HEK293 (cell line): ENCODE data around the gene C5.

Experiments used
- CTCF ChIA-PET: fragments of 350-600 bp; formaldehyde crosslinking; extraction: SDS; loops from one replicate; lab custom pipeline; 2021; ENCODE audit warnings: antibody characterized with exemption; lab: Yijun Ruan, JAX
- POLR2A ChIA-PET: fragments of 300-600 bp; formaldehyde crosslinking; extraction: SDS; loops from one replicate; lab custom pipeline; 2020; ENCODE audit warnings: antibody characterized with exemption, inconsistent platforms; lab: Yijun Ruan, JAX
- H3K27ac ChIP-seq: fragments of 200-500 bp; sonication (Bioruptor generic); 2 replicates; pipeline ENCODE4 v1.5.1; 2014; ENCODE audit warnings: low read depth, low read length, control low read depth, inconsistent platforms; ENCODE audit errors: extremely low read depth
- H3K36me3 ChIP-seq, 2 experiments: fragments of 200-500 bp in 1 of 2; sonication (Bioruptor generic) in 1 of 2; 1 replicate in 1 of 2; 2 replicates in 1 of 2; pipeline ENCODE4 v1.5.1; 2014 to 2017; ENCODE audit warnings: inconsistent platforms in 2 of 2, low read length in 2 of 2; ENCODE audit not compliant: control insufficient read depth in 2 of 2, insufficient read depth in 1 of 2
- H3K4me1 ChIP-seq: fragments of 200-500 bp; sonication (Bioruptor generic); 2 replicates; pipeline ENCODE4 v1.5.1; 2014; ENCODE audit warnings: mild to moderate bottlenecking, low read length, inconsistent platforms; ENCODE audit not compliant: control insufficient read depth, insufficient read depth
- H3K4me3 ChIP-seq: 2 replicates; pipeline ENCODE4 v1.5.1; 2011; ENCODE audit warnings: low read depth, mild to moderate bottlenecking, control low read depth, low read length, moderate library complexity
- H3K9me3 ChIP-seq: fragments of 200-500 bp; sonication (Bioruptor generic); 2 replicates; pipeline ENCODE4 v1.5.1; 2014; ENCODE audit warnings: low read depth, low read length, inconsistent platforms; ENCODE audit not compliant: control insufficient read depth, insufficient read depth
- FEZF1 ChIP-seq: fragments of 450-650 bp; formaldehyde crosslinking; IDR thresholded peaks from 2 replicates; pipeline ENCODE4 v1.5.1; 2016; ENCODE audit warnings: missing biosample characterization, missing genetic modification characterization
- GLI2 ChIP-seq: fragments of 450-650 bp; formaldehyde crosslinking; IDR thresholded peaks from 2 replicates; pipeline ENCODE4; 2017; ENCODE audit warnings: missing biosample characterization, missing genetic modification characterization, low read depth, borderline replicate concordance
- GLIS1 ChIP-seq: fragments of 450-650 bp; formaldehyde crosslinking; IDR thresholded peaks from 2 replicates; pipeline ENCODE4 v1.5.1; 2016; ENCODE audit warnings: missing biosample characterization, missing genetic modification characterization
- HOXC10 ChIP-seq: sonication (generic); formaldehyde crosslinking; IDR thresholded peaks from 2 replicates; pipeline ENCODE4 v1.8.1; 2023; ENCODE audit warnings: mild to moderate bottlenecking, missing genetic modification reagents
- RBAK ChIP-seq: fragments of 450-650 bp; formaldehyde crosslinking; IDR thresholded peaks from 2 replicates; pipeline ENCODE4 v1.5.1; 2016; ENCODE audit warnings: missing biosample characterization, missing genetic modification characterization
- SCRT2 ChIP-seq: fragments of 450-650 bp; formaldehyde crosslinking; IDR thresholded peaks from 2 replicates; pipeline ENCODE4 v1.5.1; 2016; ENCODE audit warnings: missing biosample characterization, missing genetic modification characterization
- SP2 ChIP-seq: fragments of 450-650 bp; formaldehyde crosslinking; IDR thresholded peaks from 2 replicates; pipeline ENCODE4 v1.5.1; 2016; ENCODE audit warnings: missing biosample characterization, missing genetic modification characterization
- YY1 ChIP-seq: fragments of 450-650 bp; formaldehyde crosslinking; IDR thresholded peaks from 2 replicates; pipeline ENCODE4 v1.5.1; 2018; ENCODE audit warnings: missing biosample characterization, missing genetic modification characterization
- ZBTB21 ChIP-seq: fragments of 450-650 bp; formaldehyde crosslinking; IDR thresholded peaks from 2 replicates; pipeline ENCODE4 v1.5.1; 2017; ENCODE audit warnings: missing biosample characterization, missing genetic modification characterization
- ZBTB7A ChIP-seq: fragments of 450-650 bp; formaldehyde crosslinking; IDR thresholded peaks from 2 replicates; pipeline ENCODE4 v1.5.1; 2016; ENCODE audit warnings: low read depth, missing biosample characterization, missing genetic modification characterization
- ZFP41 ChIP-seq: fragments of 450-650 bp; formaldehyde crosslinking; IDR thresholded peaks from 2 replicates; pipeline ENCODE4 v1.5.1; 2016; ENCODE audit warnings: missing biosample characterization, missing genetic modification characterization, borderline replicate concordance
- ZIC2 ChIP-seq: fragments of 450-650 bp; formaldehyde crosslinking; IDR thresholded peaks from 2 replicates; pipeline ENCODE4 v1.5.1; 2016; ENCODE audit warnings: missing biosample characterization, missing genetic modification characterization
- ZNF132 ChIP-seq: fragments of 450-650 bp; formaldehyde crosslinking; IDR thresholded peaks from 2 replicates; pipeline ENCODE4 v1.5.1; 2017; ENCODE audit warnings: missing biosample characterization, missing genetic modification characterization, borderline replicate concordance
- ZNF146 ChIP-seq: fragments of 450-650 bp; formaldehyde crosslinking; IDR thresholded peaks from 2 replicates; pipeline ENCODE4 v1.5.1; 2016; ENCODE audit warnings: missing biosample characterization, missing genetic modification characterization
- ZNF148 ChIP-seq: fragments of 450-650 bp; formaldehyde crosslinking; IDR thresholded peaks from 2 replicates; pipeline ENCODE4 v1.5.0; 2017; ENCODE audit warnings: missing biosample characterization, missing genetic modification characterization, borderline replicate concordance
- ZNF157 ChIP-seq: fragments of 450-650 bp; formaldehyde crosslinking; IDR thresholded peaks from 2 replicates; pipeline ENCODE4 v1.5.1; 2016; ENCODE audit warnings: missing biosample characterization, missing genetic modification characterization
- ZNF248 ChIP-seq: fragments of 450-650 bp; formaldehyde crosslinking; IDR thresholded peaks from 2 replicates; pipeline ENCODE4 v1.5.1; 2017; ENCODE audit warnings: missing biosample characterization, missing genetic modification characterization
- ZNF362 ChIP-seq: fragments of 450-650 bp; formaldehyde crosslinking; IDR thresholded peaks from 2 replicates; pipeline ENCODE4 v1.5.1; 2016; ENCODE audit warnings: missing biosample characterization, missing genetic modification characterization
- ZNF423 ChIP-seq: fragments of 450-650 bp; formaldehyde crosslinking; IDR thresholded peaks from 2 replicates; pipeline ENCODE4 v1.5.1; 2016; ENCODE audit warnings: missing biosample characterization, missing genetic modification characterization
- ZNF514 ChIP-seq: fragments of 450-650 bp; formaldehyde crosslinking; IDR thresholded peaks from 2 replicates; pipeline ENCODE4 v1.5.1; 2016; ENCODE audit warnings: missing biosample characterization, missing genetic modification characterization
- ZNF560 ChIP-seq: fragments of 450-650 bp; formaldehyde crosslinking; IDR thresholded peaks from 2 replicates; pipeline ENCODE4 v1.5.1; 2017; ENCODE audit warnings: missing biosample characterization, missing genetic modification characterization, borderline replicate concordance
- ZNF600 ChIP-seq: fragments of 450-650 bp; formaldehyde crosslinking; IDR thresholded peaks from 2 replicates; pipeline ENCODE4 v1.5.1; 2016; ENCODE audit warnings: missing biosample characterization, missing genetic modification characterization
- ZNF629 ChIP-seq: fragments of 450-650 bp; formaldehyde crosslinking; IDR thresholded peaks from 2 replicates; pipeline ENCODE4 v1.5.1; 2017; ENCODE audit warnings: missing biosample characterization, missing genetic modification characterization
- ZNF670 ChIP-seq: fragments of 450-650 bp; formaldehyde crosslinking; IDR thresholded peaks from 2 replicates; pipeline ENCODE4 v1.5.1; 2016; ENCODE audit warnings: missing biosample characterization, missing genetic modification characterization, low read depth
- ZSCAN16 ChIP-seq: fragments of 450-650 bp; formaldehyde crosslinking; IDR thresholded peaks from 2 replicates; pipeline ENCODE4 v1.5.1; 2016; ENCODE audit warnings: missing biosample characterization, missing genetic modification characterization
- TF ChIP-seq, protein P1 (sequence below): fragments of 450-650 bp; formaldehyde crosslinking; IDR thresholded peaks from 2 replicates; pipeline ENCODE4 v1.5.1; 2016; ENCODE audit warnings: missing biosample characterization, missing genetic modification characterization
- TF ChIP-seq, protein P2 (sequence below): fragments of 450-650 bp; formaldehyde crosslinking; IDR thresholded peaks from 2 replicates; pipeline ENCODE4 v1.5.1; 2016; ENCODE audit warnings: missing biosample characterization, missing genetic modification characterization

The C5 gene

DNA sequence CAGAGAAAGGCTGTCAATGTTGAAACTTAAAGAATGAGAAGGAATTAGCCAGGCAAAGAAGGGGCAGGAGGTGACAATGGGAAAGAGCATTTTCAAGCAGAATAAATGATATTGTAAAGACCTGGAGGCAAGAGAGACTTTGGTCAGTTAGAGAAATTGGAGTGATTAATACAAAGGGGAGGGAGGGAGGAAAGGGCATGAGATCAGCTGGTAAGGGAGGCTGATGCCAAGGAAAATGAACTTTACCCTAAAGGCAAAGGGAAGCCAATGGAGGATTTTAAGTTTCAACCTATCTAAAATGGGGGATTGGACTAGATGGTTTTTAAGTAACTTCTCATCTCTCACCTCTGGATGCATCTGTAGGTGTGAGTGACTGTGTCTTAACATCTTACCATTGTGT lies 23.3 kb downstream of the C5 start (continued):
- TF ChIP-seq ZSCAN16 (tag by site-specific recombination) (no peak), RBAK (tag by site-specific recombination) (no peak), ZBTB21 (tag by site-specific recombination) (no peak), FEZF1 (tag by site-specific recombination) (no peak)

GRCh38 chr9:121026260-121026691 lies 23.8 kb downstream of the C5 start:
- H3K27ac ChIP-seq: no peak overlapping the region
- H3K36me3 ChIP-seq: no peaks in the 10 kb centered on the region
- no peak for TF ChIP-seq SCRT2 (tag by site-specific recombination)
- TF ChIP-seq ZNF248 (tag by site-specific recombination): no peak
- no peak overlapping the region for H3K4me3 ChIP-seq
- ChIA-PET CTCF (no interaction called here), POLR2A (no interaction called here)
- H3K4me1 ChIP-seq: no peaks in the 10 kb centered on the region
- no peaks in the 10 kb centered on the region for H3K9me3 ChIP-seq

DNA sequence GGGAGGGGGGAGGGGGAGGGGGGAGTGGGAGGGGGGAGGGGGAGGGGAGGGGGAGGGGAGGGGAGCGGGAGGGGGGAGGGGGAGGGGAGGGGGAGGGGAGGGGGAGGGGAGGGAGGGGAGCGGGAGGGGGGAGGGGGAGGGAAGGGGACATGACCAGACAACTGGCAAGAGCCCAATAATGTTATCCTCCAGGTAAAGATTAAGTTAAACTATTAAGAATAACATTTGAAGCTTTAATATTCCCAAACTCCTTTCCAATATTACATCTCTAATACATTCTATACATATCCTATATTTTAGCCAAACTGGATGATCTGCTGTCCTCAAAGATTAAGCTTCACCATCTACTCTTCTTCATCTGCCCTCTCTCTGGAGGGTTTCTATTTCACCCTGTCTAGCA lies 25.8 kb downstream of the C5 start:
- Histone ChIP-seq H3K9me3 (no peaks in the 10 kb centered on the region), H3K27ac (no peak overlapping the region), H3K4me1 (no peaks in the 10 kb centered on the region), H3K36me3 (no peaks in the 10 kb centered on the region), H3K4me3 (no peak overlapping the region)
- ChIA-PET POLR2A (interaction anchor here (0.7 kb wide), 1 partner anchor 586 kb away, joined by 3 read pairs; no protein-coding TSS in a partner anchor), CTCF (interaction anchor here (0.6 to 2.4 kb wide), 3 partner anchors 9 to 128 kb away, joined by 3 to 8 read pairs (median 7); no protein-coding TSS in a partner anchor)
- no peak for TF ChIP-seq ZNF514 (tag by site-specific recombination)
- TF ChIP-seq HOXC10 (CRISPR knock-in tag): no peak
- no peak for TF ChIP-seq ZNF362 (tag by site-specific recombination)
- no peak for TF ChIP-seq ZNF132 (tag by site-specific recombination)
- no peak for TF ChIP-seq ZNF629 (tag by site-specific recombination)
- TF ChIP-seq, protein P1, sequence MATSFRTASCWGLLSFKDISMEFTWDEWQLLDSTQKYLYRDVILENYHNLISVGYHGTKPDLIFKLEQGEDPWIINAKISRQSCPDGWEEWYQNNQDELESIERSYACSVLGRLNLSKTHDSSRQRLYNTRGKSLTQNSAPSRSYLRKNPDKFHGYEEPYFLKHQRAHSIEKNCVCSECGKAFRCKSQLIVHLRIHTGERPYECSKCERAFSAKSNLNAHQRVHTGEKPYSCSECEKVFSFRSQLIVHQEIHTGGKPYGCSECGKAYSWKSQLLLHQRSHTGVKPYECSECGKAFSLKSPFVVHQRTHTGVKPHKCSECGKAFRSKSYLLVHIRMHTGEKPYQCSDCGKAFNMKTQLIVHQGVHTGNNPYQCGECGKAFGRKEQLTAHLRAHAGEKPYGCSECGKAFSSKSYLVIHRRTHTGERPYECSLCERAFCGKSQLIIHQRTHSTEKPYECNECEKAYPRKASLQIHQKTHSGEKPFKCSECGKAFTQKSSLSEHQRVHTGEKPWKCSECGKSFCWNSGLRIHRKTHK: no peak
- no peak for TF ChIP-seq ZNF670 (tag by site-specific recombination)
- TF ChIP-seq YY1 (tag by site-specific recombination): no peak
- TF ChIP-seq GLI2 (tag by site-specific recombination): no peak
- no peak for TF ChIP-seq GLIS1
- no peak for TF ChIP-seq ZNF560 (tag by site-specific recombination)

DNA sequence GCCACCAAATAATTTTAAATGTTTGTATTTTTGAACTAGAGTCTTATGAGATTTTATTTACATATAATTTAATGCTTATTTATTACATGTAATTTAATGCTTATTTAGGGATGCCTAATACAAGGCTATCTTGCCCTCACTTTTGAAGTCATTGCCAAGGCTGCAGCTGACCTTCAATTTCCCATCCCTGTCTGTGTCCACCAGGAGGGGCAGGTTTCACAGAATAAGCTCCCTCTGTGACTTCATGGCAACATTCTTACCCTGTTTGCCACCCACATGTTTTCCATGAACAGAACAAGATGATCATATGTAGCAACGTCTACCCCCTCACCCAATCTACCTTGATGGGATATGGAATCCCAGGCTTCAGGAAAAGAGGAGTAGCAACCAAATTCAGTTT lies 27.0 kb downstream of the C5 start:
- Histone ChIP-seq H3K27ac (no peak overlapping the region), H3K4me3 (no peak overlapping the region), H3K36me3 (no peaks in the 10 kb centered on the region), H3K4me1 (no peaks in the 10 kb centered on the region), H3K9me3 (no peaks in the 10 kb centered on the region)
- POLR2A ChIA-PET: no interaction called here
- CTCF ChIA-PET: interaction anchor here (2.4 kb wide), 1 partner anchor 36 kb away, joined by 8 read pairs; no protein-coding TSS in a partner anchor
- no peak for TF ChIP-seq ZNF148 (tag by site-specific recombination)
- TF ChIP-seq, protein P2, sequence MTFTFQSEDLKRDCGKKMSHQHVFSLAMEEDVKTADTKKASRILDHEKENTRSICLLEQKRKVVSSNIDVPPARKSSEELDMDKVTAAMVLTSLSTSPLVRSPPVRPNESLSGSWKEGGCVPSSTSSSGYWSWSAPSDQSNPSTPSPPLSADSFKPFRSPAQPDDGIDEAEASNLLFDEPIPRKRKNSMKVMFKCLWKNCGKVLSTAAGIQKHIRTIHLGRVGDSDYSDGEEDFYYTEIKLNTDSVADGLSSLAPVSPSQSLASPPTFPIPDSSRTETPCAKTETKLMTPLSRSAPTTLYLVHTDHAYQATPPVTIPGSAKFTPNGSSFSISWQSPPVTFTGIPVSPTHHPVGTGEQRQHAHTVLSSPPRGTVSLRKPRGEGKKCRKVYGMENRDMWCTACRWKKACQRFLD: no peak
- TF ChIP-seq ZNF146 (tag by site-specific recombination): no peak
- no peak for TF ChIP-seq ZNF157 (tag by site-specific recombination)
- TF ChIP-seq ZIC2: no peak
- no peak for TF ChIP-seq ZNF600
- no peak for TF ChIP-seq ZNF423 (tag by site-specific recombination)
- TF ChIP-seq HOXC10 (CRISPR knock-in tag): no peak
- no peak for TF ChIP-seq ZBTB7A
- TF ChIP-seq SP2: no peak
- TF ChIP-seq ZFP41 (tag by site-specific recombination): no peak
